Measurements from ENCODE around the gene FAM184A. TPM values are rescaled to one million over a fixed set of nuclear protein-coding genes. Genes with fewer than 3 reads are reported as not detected.

FAM184A gene
- total RNA-seq, 1 donor from 2014 or later, result 7.5 TPM

- H3K4me3 Mint-ChIP-seq, result no peak overlapping the region
- TF ChIP-seq, protein P1, sequence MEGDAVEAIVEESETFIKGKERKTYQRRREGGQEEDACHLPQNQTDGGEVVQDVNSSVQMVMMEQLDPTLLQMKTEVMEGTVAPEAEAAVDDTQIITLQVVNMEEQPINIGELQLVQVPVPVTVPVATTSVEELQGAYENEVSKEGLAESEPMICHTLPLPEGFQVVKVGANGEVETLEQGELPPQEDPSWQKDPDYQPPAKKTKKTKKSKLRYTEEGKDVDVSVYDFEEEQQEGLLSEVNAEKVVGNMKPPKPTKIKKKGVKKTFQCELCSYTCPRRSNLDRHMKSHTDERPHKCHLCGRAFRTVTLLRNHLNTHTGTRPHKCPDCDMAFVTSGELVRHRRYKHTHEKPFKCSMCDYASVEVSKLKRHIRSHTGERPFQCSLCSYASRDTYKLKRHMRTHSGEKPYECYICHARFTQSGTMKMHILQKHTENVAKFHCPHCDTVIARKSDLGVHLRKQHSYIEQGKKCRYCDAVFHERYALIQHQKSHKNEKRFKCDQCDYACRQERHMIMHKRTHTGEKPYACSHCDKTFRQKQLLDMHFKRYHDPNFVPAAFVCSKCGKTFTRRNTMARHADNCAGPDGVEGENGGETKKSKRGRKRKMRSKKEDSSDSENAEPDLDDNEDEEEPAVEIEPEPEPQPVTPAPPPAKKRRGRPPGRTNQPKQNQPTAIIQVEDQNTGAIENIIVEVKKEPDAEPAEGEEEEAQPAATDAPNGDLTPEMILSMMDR (conservative IDR thresholded peaks at IDR 0.05), result no peak
- H3K9me3 Mint-ChIP-seq, result no peaks in the 10 kb centered on the region
- peaks cover 16% of the 10 kb centered on the region for H3K4me1 Mint-ChIP-seq (ENCODE audit: unreplicated experiment)
- H3K36me3 Mint-ChIP-seq, result peaks cover 28% of the 10 kb centered on the region
- H3K27me3 Mint-ChIP-seq, result no peaks in the 10 kb centered on the region
- DNase-seq (ENCODE audit: extremely low spot score, unreplicated experiment), result no peak
- no peak overlapping the region for H3K27ac Mint-ChIP-seq
These were observed 147.0 kb downstream of the FAM184A start for GRCh38 chr6:118931436-118931835.

GRCh38 chr6:118930680-118931079 lies 147.8 kb downstream of the FAM184A start:
- Mint-ChIP-seq H3K9me3 (no peaks in the 10 kb centered on the region), H3K27me3 (no peaks in the 10 kb centered on the region), H3K4me3 (no peak overlapping the region), H3K27ac (no peak overlapping the region), H3K4me1 (ENCODE audit: unreplicated experiment) (peaks cover 12% of the 10 kb centered on the region), H3K36me3 (peaks cover 31% of the 10 kb centered on the region)
- DNase-seq (ENCODE audit: extremely low spot score, unreplicated experiment), result no peak
- TF ChIP-seq, protein P1 (conservative IDR thresholded peaks at IDR 0.05), result no peak

DNA sequence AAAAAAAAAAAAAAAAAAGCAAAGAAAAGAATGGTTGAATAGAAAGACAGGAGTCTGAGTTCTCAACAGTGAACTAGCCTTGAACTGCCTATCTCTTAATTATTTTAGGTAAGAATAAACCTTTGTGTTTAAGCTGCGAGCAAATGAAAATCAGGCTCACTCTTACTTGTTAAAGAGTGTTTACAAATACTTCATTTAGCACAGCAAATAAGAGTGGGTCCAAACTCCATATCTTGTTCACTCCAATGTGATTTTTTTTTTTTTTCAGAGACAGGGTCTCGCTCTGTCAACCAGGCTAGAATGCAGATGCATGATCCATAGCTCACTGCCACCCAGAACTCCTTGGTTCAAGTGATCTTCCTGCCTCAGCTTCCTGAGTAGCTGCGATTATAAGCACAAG lies 155.4 kb downstream of the FAM184A start:
- no peak overlapping the region for H3K27ac Mint-ChIP-seq
- no peaks in the 10 kb centered on the region for H3K27me3 Mint-ChIP-seq
- H3K36me3 Mint-ChIP-seq, result peaks cover 32% of the 10 kb centered on the region
- no peak overlapping the region for H3K4me3 Mint-ChIP-seq
- no peaks in the 10 kb centered on the region for H3K4me1 Mint-ChIP-seq (ENCODE audit: unreplicated experiment)
- H3K9me3 Mint-ChIP-seq, result no peaks in the 10 kb centered on the region
- TF ChIP-seq, protein P1 (conservative IDR thresholded peaks at IDR 0.05), result no peak
- DNase-seq (ENCODE audit: extremely low spot score, unreplicated experiment), result no peak

DNA sequence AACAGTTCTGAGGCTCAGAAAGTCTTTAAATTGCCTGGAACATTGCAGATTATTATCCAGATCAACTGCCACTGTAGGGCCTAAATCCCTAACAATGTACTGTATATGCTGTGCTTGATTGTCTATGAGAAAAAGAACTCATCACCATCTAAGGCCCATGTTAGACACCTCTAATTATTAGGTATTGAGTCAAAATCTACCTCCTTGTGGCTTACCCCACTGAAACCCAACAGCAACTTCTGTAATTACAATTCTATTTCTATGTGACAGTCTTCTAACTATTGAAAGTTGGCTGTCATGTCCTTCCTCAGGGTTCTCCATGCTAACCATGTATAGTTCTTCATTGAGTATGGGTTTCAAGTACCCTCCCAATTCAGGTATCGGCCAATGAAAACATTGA lies 157.4 kb downstream of the FAM184A start:
- Mint-ChIP-seq H3K4me3 (no peak overlapping the region), H3K27ac (no peak overlapping the region), H3K4me1 (ENCODE audit: unreplicated experiment) (no peaks in the 10 kb centered on the region), H3K9me3 (no peaks in the 10 kb centered on the region), H3K27me3 (no peaks in the 10 kb centered on the region), H3K36me3 (peaks cover 33% of the 10 kb centered on the region)
- no peak for DNase-seq (ENCODE audit: extremely low spot score, unreplicated experiment)
- TF ChIP-seq, protein P1 (conservative IDR thresholded peaks at IDR 0.05), result no peak

- no peak for DNase-seq (ENCODE audit: extremely low spot score, unreplicated experiment)
- Mint-ChIP-seq H3K27ac (no peak overlapping the region), H3K9me3 (no peaks in the 10 kb centered on the region), H3K27me3 (no peaks in the 10 kb centered on the region), H3K36me3 (peaks cover 41% of the 10 kb centered on the region), H3K4me1 (ENCODE audit: unreplicated experiment) (no peaks in the 10 kb centered on the region), H3K4me3 (no peak overlapping the region)
- TF ChIP-seq, protein P1 (conservative IDR thresholded peaks at IDR 0.05), result no peak
These were observed 160.1 kb downstream of the FAM184A start for GRCh38 chr6:118918329-118918725.

Measured in type B pancreatic cell (in vitro differentiated cells).